SK-N-MC (cell line): ENCODE data around the gene DRD2.

Source experiments
- DNase-seq: peaks from one replicate; pipeline ENCODE4 v3.0.0-alpha.2; 2011; ENCODE audit warnings: low read depth, low spot score
- H3K27ac ChIP-seq: fragments of 200-600 bp; sonication (generic); 2 replicates; pipeline ENCODE4 v1.5.1; 2016; ENCODE audit warnings: mixed run types
- H3K36me3 ChIP-seq: fragments of 200-600 bp; sonication (generic); 2 replicates; pipeline ENCODE4 v1.6.1; 2017; ENCODE audit warnings: antibody characterized with exemption, low read length, mixed read lengths; ENCODE audit not compliant: insufficient read depth
- H3K4me3 ChIP-seq: fragments of 200-600 bp; sonication (generic); 2 replicates; pipeline ENCODE4 v1.5.1; 2016
- H3K9ac ChIP-seq: fragments of 200-600 bp; sonication (generic); 2 replicates; pipeline ENCODE4 v1.8.0; 2017; ENCODE audit warnings: mixed run types, mixed read lengths; ENCODE audit not compliant: insufficient read length
- H3K9me3 ChIP-seq: fragments of 200-600 bp; sonication (generic); 2 replicates; pipeline ENCODE4 v1.6.1; 2017; ENCODE audit warnings: low read depth, mild to moderate bottlenecking, antibody characterized with exemption, low read length, moderate library complexity, mixed read lengths
- EZH2 ChIP-seq: fragments of 200-600 bp; sonication (generic); IDR thresholded peaks from one replicate; pipeline ENCODE4 v1.6.1; 2017; ENCODE audit warnings: antibody characterized with exemption
- FOXP2 ChIP-seq: optimal IDR thresholded peaks from 2 replicates; pipeline ENCODE3; 2011; ENCODE audit warnings: mild to moderate bottlenecking, moderate library complexity; ENCODE audit not compliant: insufficient read depth; ENCODE audit errors: extremely low read length, control extremely low read depth
- POLR2AphosphoS5 ChIP-seq: IDR thresholded peaks from 2 replicates; pipeline ENCODE4 v1.6.1; 2012; ENCODE audit warnings: mild to moderate bottlenecking, low read depth, low read length, borderline replicate concordance

The DRD2 gene

GRCh38 chr11:113384551-113384950 is 90.6 kb downstream of the DRD2 start:
- Histone ChIP-seq H3K27ac (no peak overlapping the region), H3K4me3 (no peak overlapping the region), H3K9me3 (no peaks in the 10 kb centered on the region), H3K36me3 (no peaks in the 10 kb centered on the region), H3K9ac (no peak overlapping the region)
- TF ChIP-seq EZH2 (no peak), FOXP2 (no peak), POLR2AphosphoS5 (no peak)
- DNase-seq: no peak

DNA sequence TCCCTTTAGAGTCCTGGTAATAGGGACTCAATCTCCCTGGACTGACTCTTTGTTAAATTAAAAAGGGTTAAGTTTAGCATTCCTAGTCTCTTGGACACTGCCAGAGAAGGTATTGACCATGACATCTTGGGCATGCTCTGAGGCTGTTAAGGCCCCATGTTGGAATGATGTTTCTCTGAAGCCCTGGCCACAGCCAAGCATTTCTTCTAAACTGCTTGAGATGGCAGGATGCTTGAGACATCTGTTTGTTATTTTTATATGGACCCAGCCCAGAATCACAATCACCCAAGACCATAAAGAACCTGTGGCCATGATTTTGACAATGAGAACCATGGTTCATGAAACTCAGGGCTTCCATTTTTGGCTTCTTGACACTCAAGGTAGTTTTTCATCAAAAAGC is 93.1 kb downstream of the DRD2 start:
- Histone ChIP-seq H3K27ac (no peak overlapping the region), H3K4me3 (no peak overlapping the region), H3K36me3 (no peaks in the 10 kb centered on the region), H3K9ac (no peak overlapping the region), H3K9me3 (no peaks in the 10 kb centered on the region)
- DNase-seq: no peak
- TF ChIP-seq FOXP2 (no peak), EZH2 (no peak), POLR2AphosphoS5 (no peak)

DNA sequence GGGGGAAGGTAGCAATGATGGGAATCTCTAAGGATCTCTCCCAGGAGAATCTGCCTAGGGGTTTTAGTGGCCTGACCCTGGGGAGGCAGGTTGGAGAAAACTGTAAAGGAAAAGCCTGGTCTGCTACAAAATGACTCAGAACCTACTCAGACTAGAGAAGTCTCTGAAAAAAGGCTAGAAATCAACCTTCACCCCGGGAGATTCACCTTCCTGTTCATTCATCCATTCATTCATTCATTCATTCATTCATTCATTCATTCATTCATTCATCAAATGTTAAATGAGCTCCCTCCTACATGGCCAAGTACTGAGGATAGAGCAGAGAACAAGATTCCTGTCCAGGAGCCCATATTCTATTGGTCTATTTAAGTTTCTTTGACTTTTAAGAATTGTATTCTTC is 96.5 kb downstream of the DRD2 start:
- Histone ChIP-seq H3K9me3 (no peaks in the 10 kb centered on the region), H3K36me3 (no peaks in the 10 kb centered on the region), H3K4me3 (no peak overlapping the region), H3K27ac (no peak overlapping the region), H3K9ac (no peak overlapping the region)
- no peak for DNase-seq
- TF ChIP-seq POLR2AphosphoS5 (no peak), FOXP2 (no peak), EZH2 (no peak)

DNA sequence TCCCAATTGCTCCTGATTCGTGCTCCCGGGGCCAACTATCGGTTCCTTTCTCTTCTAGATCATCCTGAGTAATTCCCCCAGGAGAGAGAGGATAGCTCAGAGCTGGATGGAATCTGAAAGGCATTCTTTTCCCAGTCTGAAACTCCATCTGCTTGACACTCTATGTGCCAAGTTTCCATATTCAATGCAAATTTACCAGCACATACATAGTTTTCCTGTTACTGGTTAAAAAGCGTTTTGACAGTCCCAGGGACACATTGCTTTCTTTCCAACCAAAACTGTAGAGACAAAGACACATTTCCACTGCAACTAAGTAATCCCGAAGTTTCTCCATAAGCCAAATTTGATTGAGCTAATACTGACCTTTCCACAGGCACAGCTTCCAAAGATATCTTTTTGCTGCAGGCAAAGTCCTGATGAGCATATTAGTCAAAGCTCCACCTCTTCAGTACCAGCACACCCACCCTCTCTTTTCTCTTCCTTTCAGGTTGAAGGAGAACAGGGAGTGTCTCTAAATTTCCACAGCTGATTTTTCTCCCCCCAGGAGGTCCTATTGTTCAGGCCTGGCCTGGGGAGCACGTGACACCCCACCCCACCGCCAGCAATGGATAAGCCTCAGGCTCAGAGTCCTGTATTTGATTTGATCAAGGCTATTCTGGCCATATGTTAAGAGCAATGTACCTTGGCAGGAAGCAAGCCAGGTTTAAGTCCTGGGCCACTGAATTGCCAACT is 97.4 kb downstream of the DRD2 start:
- no peak overlapping the region for H3K4me3 ChIP-seq
- no peaks in the 10 kb centered on the region for H3K36me3 ChIP-seq
- no peak for DNase-seq
- H3K27ac ChIP-seq: no peak overlapping the region
- TF ChIP-seq EZH2 (no peak), POLR2AphosphoS5 (no peak), FOXP2 (no peak)
- no peaks in the 10 kb centered on the region for H3K9me3 ChIP-seq
- no peak overlapping the region for H3K9ac ChIP-seq

GRCh38 chr11:113376156-113376555 is 99.0 kb downstream of the DRD2 start:
- TF ChIP-seq POLR2AphosphoS5: no peak
- TF ChIP-seq EZH2: no peak
- no peak for TF ChIP-seq FOXP2

DNA sequence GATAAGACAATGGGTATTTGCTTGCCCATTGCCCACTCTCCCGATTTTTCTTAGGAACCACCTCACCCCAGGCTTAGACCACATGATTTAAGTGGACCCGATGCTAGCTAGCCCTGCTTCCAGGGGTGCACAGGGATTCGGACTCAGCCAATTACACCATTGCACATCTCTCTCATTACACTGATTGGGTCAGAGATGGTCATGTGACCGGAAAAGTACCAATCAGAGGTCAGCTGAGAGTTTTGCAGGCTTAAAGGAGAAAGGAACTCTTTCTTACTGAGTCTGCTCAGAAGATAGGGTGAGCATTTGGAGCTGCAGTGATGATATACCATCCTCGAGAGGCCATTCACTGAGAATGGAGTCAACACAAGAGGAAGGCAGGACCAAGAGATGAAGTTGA is 99.8 kb downstream of the DRD2 start:
- no peaks in the 10 kb centered on the region for H3K9me3 ChIP-seq
- H3K27ac ChIP-seq: no peak overlapping the region
- H3K36me3 ChIP-seq: no peaks in the 10 kb centered on the region
- TF ChIP-seq FOXP2 (no peak), EZH2 (no peak), POLR2AphosphoS5 (no peak)
- no peak overlapping the region for H3K4me3 ChIP-seq
- no peak for DNase-seq
- H3K9ac ChIP-seq: no peak overlapping the region

More at GRCh38 chr11:113376156-113376555, 99.0 kb downstream of the DRD2 start:
- H3K27ac ChIP-seq: no peak overlapping the region
- no peak for DNase-seq
- no peak overlapping the region for H3K4me3 ChIP-seq
- no peak overlapping the region for H3K9ac ChIP-seq
- H3K9me3 ChIP-seq: no peaks in the 10 kb centered on the region
- H3K36me3 ChIP-seq: no peaks in the 10 kb centered on the region

DNA sequence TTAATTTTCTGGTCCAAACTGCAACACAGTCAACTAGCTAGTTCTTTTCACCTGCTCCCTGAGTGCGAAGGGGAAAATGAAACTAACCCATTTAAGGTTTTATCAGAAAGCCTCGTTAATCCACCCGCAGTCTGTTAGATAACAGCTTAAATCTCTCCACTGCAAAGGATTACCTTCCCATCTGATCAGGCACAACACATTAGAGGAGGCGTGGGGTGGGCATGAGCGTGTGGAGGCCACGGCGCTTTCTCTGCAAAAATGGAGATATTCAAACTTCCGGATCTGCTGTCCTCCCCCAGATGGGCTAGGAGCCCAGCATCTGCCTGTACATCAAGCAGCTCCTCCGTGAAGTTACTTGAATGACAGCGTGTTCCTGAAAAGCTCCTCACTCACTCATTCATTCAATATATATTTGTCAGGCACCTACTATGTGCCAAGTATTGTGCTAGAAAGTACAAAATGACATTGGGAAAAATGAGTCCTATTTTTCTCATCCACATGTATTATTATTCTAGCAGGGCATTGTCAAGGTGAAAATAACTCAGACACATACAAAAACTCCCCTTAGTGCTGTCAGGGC is 101.1 kb downstream of the DRD2 start:
- no peak for DNase-seq
- TF ChIP-seq FOXP2 (no peak), POLR2AphosphoS5 (no peak), EZH2 (no peak)
- Histone ChIP-seq H3K4me3 (no peak overlapping the region), H3K9me3 (no peaks in the 10 kb centered on the region), H3K9ac (no peak overlapping the region), H3K27ac (no peak overlapping the region), H3K36me3 (no peaks in the 10 kb centered on the region)

DNA sequence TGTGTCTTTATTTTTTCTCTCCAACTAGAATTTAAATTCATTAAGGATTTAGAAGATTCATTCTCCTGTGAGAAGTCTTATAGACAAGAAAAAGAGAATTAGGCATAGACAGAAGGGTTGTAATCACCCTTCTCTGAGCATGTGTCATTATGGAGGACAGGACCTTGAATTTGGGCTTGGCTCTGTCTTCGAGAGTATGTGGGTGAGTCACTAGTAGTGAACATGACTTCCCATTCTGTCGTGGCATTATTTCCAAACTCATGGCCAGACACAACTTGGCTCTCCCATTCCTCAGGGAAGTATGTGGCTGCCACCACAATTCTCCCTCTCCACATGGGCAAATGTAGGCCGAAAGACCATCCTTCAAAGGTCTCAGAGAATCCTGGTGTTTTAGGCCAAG is 101.9 kb downstream of the DRD2 start:
- Histone ChIP-seq H3K9me3 (no peaks in the 10 kb centered on the region), H3K4me3 (no peak overlapping the region), H3K36me3 (no peaks in the 10 kb centered on the region), H3K9ac (no peak overlapping the region), H3K27ac (no peak overlapping the region)
- TF ChIP-seq EZH2 (no peak), FOXP2 (no peak), POLR2AphosphoS5 (no peak)
- DNase-seq: no peak

DNA sequence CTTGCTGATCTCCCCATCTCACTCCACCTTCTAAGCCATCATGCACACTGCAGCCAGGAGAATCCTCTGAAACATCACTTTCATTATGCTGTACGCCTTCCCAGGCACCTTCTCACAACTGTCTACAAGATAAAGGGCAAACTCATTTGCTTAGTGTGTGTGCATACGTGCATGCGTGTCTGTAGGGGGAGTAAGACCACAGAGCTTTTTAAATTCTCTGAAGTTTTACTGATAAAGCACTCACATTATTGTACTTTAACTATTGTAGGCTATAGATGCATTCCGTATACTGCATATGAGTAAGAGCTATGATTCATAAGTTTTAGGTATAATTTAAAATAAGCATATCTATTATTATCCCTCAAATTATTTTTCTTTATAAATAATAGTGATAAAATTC is 102.9 kb downstream of the DRD2 start:
- no peak for TF ChIP-seq FOXP2
- TF ChIP-seq EZH2: no peak
- DNase-seq: no peak
- H3K27ac ChIP-seq: no peak overlapping the region

More for the DNA sequence above, 102.9 kb downstream of the DRD2 start:
- Histone ChIP-seq H3K4me3 (no peak overlapping the region), H3K9ac (no peak overlapping the region), H3K36me3 (no peaks in the 10 kb centered on the region), H3K9me3 (no peaks in the 10 kb centered on the region)
